Stomach smooth muscle (tissue), 2 donors: Measurements from ENCODE around the gene PDCD6IP.

ENCODE experiments used
- H3K27ac ChIP-seq: one replicate; pipeline ENCODE4 v1.7.0; 2013; ENCODE audit warnings: mild to moderate bottlenecking, low read length, inconsistent platforms
- H3K27me3 ChIP-seq, 2 donors: one replicate each; pipeline ENCODE4 v1.7.0; 2013; ENCODE audit warnings: low read length in 2 of 2; ENCODE audit not compliant: insufficient read depth in 2 of 2, control insufficient read depth in 1 of 2
- H3K36me3 ChIP-seq, 2 donors: one replicate each; pipeline ENCODE4 v1.7.0; 2013; ENCODE audit warnings: low read length in 2 of 2; ENCODE audit not compliant: control insufficient read depth in 2 of 2, insufficient read depth in 2 of 2
- H3K4me1 ChIP-seq: one replicate; pipeline ENCODE4 v1.7.0; 2013; ENCODE audit warnings: low read length; ENCODE audit not compliant: control insufficient read depth, insufficient read depth
- H3K4me3 ChIP-seq, 2 donors: one replicate each; pipeline ENCODE4 v1.7.0; 2013; ENCODE audit warnings: low read length in 2 of 2
- H3K9ac ChIP-seq, 2 donors: one replicate each; pipeline ENCODE4 v1.7.0; 2013; ENCODE audit warnings: low read length in 2 of 2, mild to moderate bottlenecking in 1 of 2
- H3K9me3 ChIP-seq, 2 donors: one replicate each; pipeline ENCODE4 v1.7.0; 2013; ENCODE audit warnings: low read length in 2 of 2; ENCODE audit not compliant: control insufficient read depth in 2 of 2
- donor health status: healthy.
- donor health status: Pancreatic carcinoma.

Gene PDCD6IP

DNA sequence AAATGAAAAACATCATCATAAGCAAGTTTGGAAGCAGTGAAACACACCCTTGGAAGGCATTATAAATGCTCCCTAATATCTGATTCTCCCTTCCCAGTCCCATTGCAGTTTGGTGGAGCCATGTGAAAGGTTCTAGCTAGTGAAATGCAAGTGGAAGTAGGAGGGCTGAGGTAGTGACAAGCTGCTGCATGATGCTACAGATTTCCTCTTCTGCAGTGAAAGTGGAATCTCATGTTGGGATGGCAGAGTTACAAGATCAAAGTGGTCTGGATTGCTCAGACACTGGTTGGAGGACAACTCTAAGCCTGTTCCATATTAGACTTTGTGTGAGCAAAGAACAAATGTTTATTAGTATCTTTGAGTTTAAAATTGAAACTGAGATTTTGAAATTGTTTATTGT is 3.3 kb upstream of the PDCD6IP start:
- no peak overlapping the region for H3K27ac ChIP-seq
- H3K4me1 ChIP-seq, result peaks cover 6% of the 10 kb centered on the region
- H3K27me3 ChIP-seq, result no peaks in the 10 kb centered on the region
- H3K4me3 ChIP-seq, result no peak overlapping the region
- no peaks in the 10 kb centered on the region for H3K9me3 ChIP-seq
- no peak overlapping the region for H3K9ac ChIP-seq
- no peaks in the 10 kb centered on the region for H3K36me3 ChIP-seq

GRCh38 chr3:33795856-33796536 is 2.4 kb upstream of the PDCD6IP start:
- Histone ChIP-seq H3K36me3 (no peaks in the 10 kb centered on the region), H3K9ac (no peak overlapping the region), H3K4me1 (peaks cover 8% of the 10 kb centered on the region), H3K27me3 (no peaks in the 10 kb centered on the region), H3K9me3 (no peaks in the 10 kb centered on the region), H3K27ac (no peak overlapping the region), H3K4me3 (no peak overlapping the region)

DNA sequence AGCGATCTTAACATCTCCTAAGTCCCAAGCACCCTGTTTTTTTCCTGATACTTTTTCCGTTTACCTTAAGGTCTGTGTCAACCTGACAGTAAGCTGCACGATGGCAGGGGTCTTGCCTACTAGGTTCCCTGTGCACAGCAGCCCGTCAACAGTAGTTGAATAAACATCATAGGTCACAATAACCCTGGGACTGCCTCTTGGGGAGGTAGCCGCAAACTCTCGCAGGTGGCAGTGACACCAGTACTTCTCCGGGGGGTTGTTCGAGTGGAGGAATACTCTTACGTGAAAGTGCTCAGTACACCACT is 365 bp upstream of the PDCD6IP start:
- Histone ChIP-seq H3K9ac (peak overlapping the region; percentile 83 to 90), H3K4me1 (peaks cover 8% of the 10 kb centered on the region), H3K27me3 (no peaks in the 10 kb centered on the region), H3K36me3 (peaks cover 0 to 3% of the 10 kb centered on the region in 2 donors), H3K27ac (peak overlapping the region; percentile 82), H3K9me3 (no peaks in the 10 kb centered on the region), H3K4me3 (peak overlapping the region; percentile 96 to 98)

DNA sequence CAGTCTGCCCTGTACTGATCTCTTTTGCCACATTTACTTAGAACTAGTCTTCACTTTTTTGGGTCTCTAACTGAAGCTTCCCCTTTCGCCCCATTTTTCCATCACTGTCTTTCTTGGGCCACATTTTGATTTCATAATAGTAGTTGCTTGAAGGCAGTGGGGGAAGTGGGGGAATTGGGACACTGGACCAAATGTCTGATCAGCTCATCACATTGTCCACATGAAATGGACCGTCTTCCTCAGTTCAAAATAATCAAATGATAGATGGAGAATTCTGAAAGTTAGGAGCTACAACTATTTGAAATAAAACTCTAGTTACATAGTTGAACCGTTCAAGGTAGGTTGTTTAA is 747 bp downstream of the PDCD6IP start:
- peak overlapping the region; percentile 83 to 90 for H3K9ac ChIP-seq
- peak overlapping the region; percentile 96 to 98 for H3K4me3 ChIP-seq
- H3K36me3 ChIP-seq, result peaks cover 0 to 3% of the 10 kb centered on the region in 2 donors
- no peaks in the 10 kb centered on the region for H3K27me3 ChIP-seq
- no peaks in the 10 kb centered on the region for H3K9me3 ChIP-seq
- peak overlapping the region; percentile 82 for H3K27ac ChIP-seq
- H3K4me1 ChIP-seq, result peaks cover 8% of the 10 kb centered on the region

GRCh38 chr3:33803252-33803651 is 4.8 kb downstream of the PDCD6IP start:
- no peaks in the 10 kb centered on the region for H3K9me3 ChIP-seq
- H3K4me3 ChIP-seq, result no peak overlapping the region
- H3K27ac ChIP-seq, result no peak overlapping the region
- H3K27me3 ChIP-seq, result no peaks in the 10 kb centered on the region
- no peak overlapping the region for H3K9ac ChIP-seq
- peaks cover 0 to 3% of the 10 kb centered on the region in 2 donors for H3K36me3 ChIP-seq
- peaks cover 3% of the 10 kb centered on the region for H3K4me1 ChIP-seq

GRCh38 chr3:33803894-33804526 is 5.6 kb downstream of the PDCD6IP start:
- H3K36me3 ChIP-seq, result peaks cover 0 to 3% of the 10 kb centered on the region in 2 donors
- H3K4me3 ChIP-seq, result no peak overlapping the region
- H3K27ac ChIP-seq, result no peak overlapping the region
- H3K4me1 ChIP-seq, result peaks cover 3% of the 10 kb centered on the region
- H3K27me3 ChIP-seq, result no peaks in the 10 kb centered on the region
- no peaks in the 10 kb centered on the region for H3K9me3 ChIP-seq
- no peak overlapping the region for H3K9ac ChIP-seq

GRCh38 chr3:33807191-33807590 is 8.8 kb downstream of the PDCD6IP start:
- H3K4me3 ChIP-seq, result no peak overlapping the region
- peaks cover 0 to 3% of the 10 kb centered on the region in 2 donors for H3K36me3 ChIP-seq
- no peak overlapping the region for H3K9ac ChIP-seq
- no peaks in the 10 kb centered on the region for H3K4me1 ChIP-seq
- H3K9me3 ChIP-seq, result no peaks in the 10 kb centered on the region
- no peak overlapping the region for H3K27ac ChIP-seq
- no peaks in the 10 kb centered on the region for H3K27me3 ChIP-seq

GRCh38 chr3:33808559-33808958 is 10.1 kb downstream of the PDCD6IP start:
- no peaks in the 10 kb centered on the region for H3K27me3 ChIP-seq
- H3K4me3 ChIP-seq, result no peak overlapping the region
- H3K9me3 ChIP-seq, result no peaks in the 10 kb centered on the region
- no peaks in the 10 kb centered on the region for H3K36me3 ChIP-seq
- H3K4me1 ChIP-seq, result no peaks in the 10 kb centered on the region
- H3K9ac ChIP-seq, result no peak overlapping the region
- H3K27ac ChIP-seq, result no peak overlapping the region

- Histone ChIP-seq H3K9me3 (no peaks in the 10 kb centered on the region), H3K27me3 (no peaks in the 10 kb centered on the region), H3K4me3 (no peak overlapping the region), H3K4me1 (no peaks in the 10 kb centered on the region), H3K36me3 (no peaks in the 10 kb centered on the region), H3K27ac (no peak overlapping the region), H3K9ac (no peak overlapping the region)
These were observed 12.1 kb downstream of the PDCD6IP start for GRCh38 chr3:33810545-33810944.

DNA sequence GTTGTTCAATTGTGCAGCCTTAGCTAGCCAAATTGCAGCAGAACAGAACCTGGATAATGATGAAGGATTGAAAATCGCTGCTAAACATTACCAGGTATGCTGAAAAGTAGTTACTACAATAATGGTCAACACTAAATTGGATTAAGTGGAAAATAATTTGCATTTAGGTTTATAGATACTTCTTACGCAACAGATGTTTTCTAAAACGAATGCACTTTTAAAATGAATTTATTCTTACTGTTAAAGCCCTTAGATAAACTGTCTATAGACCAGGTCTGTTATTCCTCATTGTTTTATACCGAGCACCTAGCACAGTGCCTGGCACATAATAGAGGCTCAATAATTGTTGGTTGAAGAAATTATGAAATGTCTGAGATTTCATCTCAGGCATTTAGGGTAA is 23.6 kb downstream of the PDCD6IP start:
- no peaks in the 10 kb centered on the region for H3K9me3 ChIP-seq
- peaks cover 7 to 10% of the 10 kb centered on the region in 2 donors for H3K36me3 ChIP-seq
- H3K4me1 ChIP-seq, result no peaks in the 10 kb centered on the region
- H3K4me3 ChIP-seq, result no peak overlapping the region
- no peaks in the 10 kb centered on the region for H3K27me3 ChIP-seq
- H3K27ac ChIP-seq, result no peak overlapping the region
- no peak overlapping the region for H3K9ac ChIP-seq

DNA sequence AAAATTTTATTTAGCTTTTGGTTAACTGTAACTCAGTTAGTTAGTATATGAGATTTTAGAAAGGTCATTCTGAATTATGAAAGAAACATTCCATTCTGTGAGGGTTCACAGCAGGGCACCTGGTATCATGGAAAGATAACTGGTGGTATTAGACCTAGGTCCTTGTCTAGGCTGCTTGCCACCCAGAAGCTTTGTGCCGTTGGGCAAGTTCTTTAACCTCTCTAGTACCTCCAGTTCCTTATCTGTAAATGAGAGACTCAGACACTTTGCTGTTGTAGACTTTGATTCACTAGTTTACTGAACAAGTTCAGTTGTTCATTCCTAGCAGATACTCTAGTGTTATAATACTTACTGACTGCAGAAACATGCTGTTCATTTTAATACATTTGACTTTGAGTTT is 25.4 kb downstream of the PDCD6IP start:
- no peaks in the 10 kb centered on the region for H3K9me3 ChIP-seq
- H3K27me3 ChIP-seq, result no peaks in the 10 kb centered on the region
- no peak overlapping the region for H3K27ac ChIP-seq
- H3K4me3 ChIP-seq, result no peak overlapping the region
- H3K36me3 ChIP-seq, result peaks cover 10 to 18% of the 10 kb centered on the region in 2 donors
- no peaks in the 10 kb centered on the region for H3K4me1 ChIP-seq
- H3K9ac ChIP-seq, result no peak overlapping the region
